ENCODE results near the gene HECW1.

DNA sequence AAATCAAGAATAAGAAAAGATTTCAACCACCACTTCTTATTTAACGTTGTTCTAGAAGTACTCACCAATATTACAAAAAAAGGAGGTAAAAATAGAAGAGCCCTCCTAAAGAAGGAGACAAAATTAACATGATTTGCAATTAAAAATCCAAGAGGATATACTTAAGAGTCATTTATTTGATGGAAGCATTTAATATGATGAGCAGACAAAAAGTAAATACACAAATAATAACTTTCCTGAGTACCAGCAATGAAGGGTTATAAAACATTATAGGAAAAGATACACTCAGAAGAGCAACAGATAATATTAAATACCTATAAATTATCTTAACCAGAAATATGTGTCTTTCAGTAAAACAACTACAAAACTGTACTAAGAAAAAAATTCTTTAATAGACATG is 363.5 kb downstream of the HECW1 start:
- TF ChIP-seq RAD21 (IDR thresholded peaks at IDR 0.05; ENCODE audit: low read depth) (no peak), CEBPB (IDR thresholded peaks at IDR 0.05) (no peak), EGR1 (IDR thresholded peaks at IDR 0.05) (no peak), TAF1 (IDR thresholded peaks at IDR 0.05; ENCODE audit: low read depth) (no peak), CREB1 (IDR thresholded peaks at IDR 0.05; ENCODE audit: low read depth) (no peak), EP300 (IDR thresholded peaks at IDR 0.05; ENCODE audit: borderline replicate concordance) (no peak), NFIC (IDR thresholded peaks at IDR 0.05) (no peak), ZBTB7A (IDR thresholded peaks at IDR 0.05; ENCODE audit: low read depth) (no peak)
- TF ChIP-seq, protein P1, sequence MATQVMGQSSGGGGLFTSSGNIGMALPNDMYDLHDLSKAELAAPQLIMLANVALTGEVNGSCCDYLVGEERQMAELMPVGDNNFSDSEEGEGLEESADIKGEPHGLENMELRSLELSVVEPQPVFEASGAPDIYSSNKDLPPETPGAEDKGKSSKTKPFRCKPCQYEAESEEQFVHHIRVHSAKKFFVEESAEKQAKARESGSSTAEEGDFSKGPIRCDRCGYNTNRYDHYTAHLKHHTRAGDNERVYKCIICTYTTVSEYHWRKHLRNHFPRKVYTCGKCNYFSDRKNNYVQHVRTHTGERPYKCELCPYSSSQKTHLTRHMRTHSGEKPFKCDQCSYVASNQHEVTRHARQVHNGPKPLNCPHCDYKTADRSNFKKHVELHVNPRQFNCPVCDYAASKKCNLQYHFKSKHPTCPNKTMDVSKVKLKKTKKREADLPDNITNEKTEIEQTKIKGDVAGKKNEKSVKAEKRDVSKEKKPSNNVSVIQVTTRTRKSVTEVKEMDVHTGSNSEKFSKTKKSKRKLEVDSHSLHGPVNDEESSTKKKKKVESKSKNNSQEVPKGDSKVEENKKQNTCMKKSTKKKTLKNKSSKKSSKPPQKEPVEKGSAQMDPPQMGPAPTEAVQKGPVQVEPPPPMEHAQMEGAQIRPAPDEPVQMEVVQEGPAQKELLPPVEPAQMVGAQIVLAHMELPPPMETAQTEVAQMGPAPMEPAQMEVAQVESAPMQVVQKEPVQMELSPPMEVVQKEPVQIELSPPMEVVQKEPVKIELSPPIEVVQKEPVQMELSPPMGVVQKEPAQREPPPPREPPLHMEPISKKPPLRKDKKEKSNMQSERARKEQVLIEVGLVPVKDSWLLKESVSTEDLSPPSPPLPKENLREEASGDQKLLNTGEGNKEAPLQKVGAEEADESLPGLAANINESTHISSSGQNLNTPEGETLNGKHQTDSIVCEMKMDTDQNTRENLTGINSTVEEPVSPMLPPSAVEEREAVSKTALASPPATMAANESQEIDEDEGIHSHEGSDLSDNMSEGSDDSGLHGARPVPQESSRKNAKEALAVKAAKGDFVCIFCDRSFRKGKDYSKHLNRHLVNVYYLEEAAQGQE (IDR thresholded peaks at IDR 0.05; ENCODE audit: low read depth) = no peak
